Loucy (cell line): Measurements from ENCODE around the gene COLQ.

Experiments
- H2AFZ ChIP-seq: fragments of 200-600 bp; sonication (generic); 2 replicates; pipeline ENCODE4 v1.6.0; 2016; ENCODE audit warnings: antibody characterized with exemption, mild to moderate bottlenecking, low read length, moderate library complexity
- H3F3A ChIP-seq: fragments of 200-600 bp; 2 replicates; pipeline ENCODE4 v1.6.0; 2016; ENCODE audit warnings: antibody characterized with exemption, low read depth, mild to moderate bottlenecking
- H3K27me3 ChIP-seq: fragments of 200-600 bp; sonication (generic); 2 replicates; pipeline ENCODE4 v1.6.1; 2014; ENCODE audit warnings: low read length, mild to moderate bottlenecking; ENCODE audit not compliant: insufficient read depth, poor library complexity, severe bottlenecking
- H3K36me3 ChIP-seq: fragments of 200-600 bp; sonication (generic); 2 replicates; pipeline ENCODE4 v1.6.1; 2016; ENCODE audit warnings: low read length; ENCODE audit not compliant: insufficient read depth
- H3K4me1 ChIP-seq: fragments of 200-600 bp; sonication (generic); 2 replicates; pipeline ENCODE4 v1.5.1; 2014; ENCODE audit warnings: low read length, mild to moderate bottlenecking; ENCODE audit not compliant: insufficient read depth, poor library complexity, severe bottlenecking
- H3K4me2 ChIP-seq: fragments of 200-600 bp; sonication (generic); 2 replicates; pipeline ENCODE4 v1.6.0; 2014; ENCODE audit warnings: antibody characterized with exemption, low read length, low read depth, mild to moderate bottlenecking; ENCODE audit not compliant: poor library complexity, severe bottlenecking
- H3K4me3 ChIP-seq: fragments of 200-600 bp; sonication (generic); 2 replicates; pipeline ENCODE4 v1.5.1; 2014; ENCODE audit warnings: low read length, mild to moderate bottlenecking, mixed read lengths; ENCODE audit not compliant: poor library complexity, severe bottlenecking
- H3K79me2 ChIP-seq: fragments of 200-600 bp; sonication (generic); 2 replicates; pipeline ENCODE4 v1.6.1; 2014; ENCODE audit warnings: low read length; ENCODE audit not compliant: insufficient read depth
- H3K9ac ChIP-seq: fragments of 200-600 bp; sonication (generic); 2 replicates; pipeline ENCODE4 v1.6.0; 2014; ENCODE audit warnings: mild to moderate bottlenecking, low read depth, low read length, moderate library complexity; ENCODE audit not compliant: poor library complexity, severe bottlenecking
- H3K9me2 ChIP-seq: fragments of 200-600 bp; sonication (generic); replicated peaks from 2 replicates; pipeline ENCODE4 v1.6.1; 2016; ENCODE audit warnings: low read depth, low read length, mixed read lengths
- H3K9me3 ChIP-seq: fragments of 200-600 bp; sonication (generic); 2 replicates; pipeline ENCODE4 v1.6.1; 2014; ENCODE audit warnings: mild to moderate bottlenecking, antibody characterized with exemption, low read length, low read depth; ENCODE audit not compliant: insufficient read depth
- H4K20me1 ChIP-seq: fragments of 200-600 bp; sonication (generic); 2 replicates; pipeline ENCODE4 v1.6.0; 2014; ENCODE audit warnings: antibody characterized with exemption, low read length, mild to moderate bottlenecking; ENCODE audit not compliant: insufficient read depth, poor library complexity, severe bottlenecking
- EZH2phosphoT487 ChIP-seq: fragments of 200-600 bp; IDR thresholded peaks from 2 replicates; pipeline ENCODE4 v1.6.1; 2018; ENCODE audit warnings: antibody characterized with exemption, mild to moderate bottlenecking, moderate library complexity, borderline replicate concordance
- TF ChIP-seq, protein P1 (sequence below): fragments of 200-600 bp; sonication (generic); conservative IDR thresholded peaks from 2 replicates; pipeline ENCODE4 v1.5.1; 2014; ENCODE audit warnings: mild to moderate bottlenecking, antibody characterized with exemption, low read length

Gene COLQ

DNA sequence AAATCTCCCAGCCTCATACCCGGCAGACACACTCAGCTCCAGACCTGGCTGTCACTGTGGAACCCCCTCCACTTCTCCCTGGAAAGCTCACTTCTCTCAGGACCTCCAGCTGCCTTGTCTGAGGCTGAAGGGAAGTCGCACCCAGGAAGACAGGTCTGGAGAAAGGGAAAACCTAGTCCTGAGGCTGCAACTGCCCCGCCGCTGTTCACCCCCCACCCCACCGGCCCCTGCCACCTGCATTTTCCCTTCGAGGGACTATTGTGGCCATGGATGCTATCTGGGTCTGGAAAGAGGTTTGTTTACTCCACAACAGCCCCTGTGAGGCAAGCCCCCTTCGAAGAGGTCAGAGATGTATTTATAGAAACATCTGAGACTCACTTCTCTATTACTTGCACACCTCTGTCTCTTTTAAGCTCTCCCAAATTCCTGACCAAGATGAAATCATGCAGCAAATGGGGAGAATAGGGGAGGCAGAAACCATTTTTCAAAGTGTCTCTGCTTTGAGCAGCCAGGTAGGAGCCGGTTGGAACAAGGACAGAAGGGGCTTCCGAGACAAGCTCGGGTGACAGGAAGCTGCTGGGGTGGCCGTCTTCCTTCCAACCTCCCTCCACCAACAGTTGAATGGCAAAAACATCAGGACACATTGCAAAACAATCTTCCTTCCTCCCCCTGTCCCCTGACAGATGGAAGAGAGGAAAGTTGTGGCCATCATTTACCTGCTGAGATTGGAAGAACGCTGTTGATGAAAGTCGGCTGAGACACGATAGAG, 518 bp downstream of the COLQ start:
- Histone ChIP-seq H3K36me3 (no peaks in the 10 kb centered on the region), H3K79me2 (no peaks in the 10 kb centered on the region), H3K9me3 (no peaks in the 10 kb centered on the region), H3K4me1 (peaks cover 35% of the 10 kb centered on the region), H4K20me1 (no peaks in the 10 kb centered on the region), H3F3A (no peaks in the 10 kb centered on the region), H3K4me2 (peak overlapping the region; percentile 56), H3K9ac (peak overlapping the region; percentile 28), H3K27me3 (no peaks in the 10 kb centered on the region), H3K4me3 (peak overlapping the region; percentile 16), H3K9me2 (no peaks in the 10 kb centered on the region), H2AFZ (0 out of 2 replicates have a peak overlapping the region, but pooled peaks have one; percentile 25)
- no peak for TF ChIP-seq EZH2phosphoT487
- TF ChIP-seq, protein P1, sequence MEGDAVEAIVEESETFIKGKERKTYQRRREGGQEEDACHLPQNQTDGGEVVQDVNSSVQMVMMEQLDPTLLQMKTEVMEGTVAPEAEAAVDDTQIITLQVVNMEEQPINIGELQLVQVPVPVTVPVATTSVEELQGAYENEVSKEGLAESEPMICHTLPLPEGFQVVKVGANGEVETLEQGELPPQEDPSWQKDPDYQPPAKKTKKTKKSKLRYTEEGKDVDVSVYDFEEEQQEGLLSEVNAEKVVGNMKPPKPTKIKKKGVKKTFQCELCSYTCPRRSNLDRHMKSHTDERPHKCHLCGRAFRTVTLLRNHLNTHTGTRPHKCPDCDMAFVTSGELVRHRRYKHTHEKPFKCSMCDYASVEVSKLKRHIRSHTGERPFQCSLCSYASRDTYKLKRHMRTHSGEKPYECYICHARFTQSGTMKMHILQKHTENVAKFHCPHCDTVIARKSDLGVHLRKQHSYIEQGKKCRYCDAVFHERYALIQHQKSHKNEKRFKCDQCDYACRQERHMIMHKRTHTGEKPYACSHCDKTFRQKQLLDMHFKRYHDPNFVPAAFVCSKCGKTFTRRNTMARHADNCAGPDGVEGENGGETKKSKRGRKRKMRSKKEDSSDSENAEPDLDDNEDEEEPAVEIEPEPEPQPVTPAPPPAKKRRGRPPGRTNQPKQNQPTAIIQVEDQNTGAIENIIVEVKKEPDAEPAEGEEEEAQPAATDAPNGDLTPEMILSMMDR, result no peak

DNA sequence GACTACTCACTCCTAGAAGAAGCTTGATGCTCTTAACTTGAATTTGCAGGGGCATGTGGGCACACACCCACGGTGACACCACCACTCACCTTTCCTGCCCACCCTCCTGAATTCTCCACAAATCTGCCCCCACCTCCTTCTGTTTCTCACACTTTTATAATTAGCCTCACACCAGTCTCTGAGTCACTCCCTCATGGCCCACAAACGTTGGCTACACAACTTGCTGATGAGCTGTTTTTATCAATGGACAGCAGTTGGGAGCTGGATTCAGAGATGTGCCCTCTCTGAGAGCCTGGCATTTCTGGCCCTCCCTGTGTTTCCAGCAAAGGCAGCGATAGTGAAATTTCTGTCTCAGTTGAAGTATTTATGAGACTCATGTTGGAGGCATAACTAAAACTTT, 1.3 kb downstream of the COLQ start:
- Histone ChIP-seq H3K4me2 (peak overlapping the region; percentile 56), H3K4me1 (peaks cover 35% of the 10 kb centered on the region), H3K36me3 (no peaks in the 10 kb centered on the region), H3K9ac (peak overlapping the region; percentile 28), H3K9me3 (no peaks in the 10 kb centered on the region), H3F3A (no peaks in the 10 kb centered on the region), H3K4me3 (no peak overlapping the region), H3K79me2 (no peaks in the 10 kb centered on the region), H3K27me3 (no peaks in the 10 kb centered on the region), H3K9me2 (no peaks in the 10 kb centered on the region), H2AFZ (0 out of 2 replicates have a peak overlapping the region, but pooled peaks have one; percentile 14), H4K20me1 (no peaks in the 10 kb centered on the region)
- TF ChIP-seq, protein P1, result no peak
- no peak for TF ChIP-seq EZH2phosphoT487

DNA sequence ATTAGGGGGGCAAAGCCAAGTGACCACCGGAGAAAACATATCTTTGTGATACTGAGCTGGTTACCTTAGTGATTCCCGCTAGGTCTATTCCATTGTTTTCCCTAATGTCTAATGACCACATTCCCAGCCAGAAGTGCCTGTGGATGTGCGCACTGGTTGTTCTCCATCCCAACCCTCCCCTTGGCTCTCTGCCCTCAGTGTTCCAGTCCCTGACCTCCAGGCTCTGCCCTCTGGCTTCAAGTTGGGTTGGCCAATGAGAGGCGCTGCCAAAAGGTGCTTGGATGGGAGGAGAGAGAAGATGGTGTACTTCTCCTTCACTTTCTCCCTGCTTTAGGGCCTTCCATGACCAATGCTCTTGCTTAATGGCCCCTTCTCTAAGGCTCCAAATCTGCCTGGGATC, 2.4 kb downstream of the COLQ start:
- H3K4me2 ChIP-seq, result no peak overlapping the region
- H3F3A ChIP-seq, result no peaks in the 10 kb centered on the region
- no peak overlapping the region for H3K4me3 ChIP-seq
- no peaks in the 10 kb centered on the region for H3K9me3 ChIP-seq
- H3K9me2 ChIP-seq, result no peaks in the 10 kb centered on the region
- no peak for TF ChIP-seq EZH2phosphoT487
- TF ChIP-seq, protein P1, result no peak
- no peak overlapping the region for H3K9ac ChIP-seq
- H2AFZ ChIP-seq, result no peak overlapping the region
- H4K20me1 ChIP-seq, result no peaks in the 10 kb centered on the region
- H3K36me3 ChIP-seq, result no peaks in the 10 kb centered on the region
- no peaks in the 10 kb centered on the region for H3K27me3 ChIP-seq
- H3K79me2 ChIP-seq, result no peaks in the 10 kb centered on the region
- peaks cover 39% of the 10 kb centered on the region for H3K4me1 ChIP-seq
